SHP77 (cell line): ENCODE data around the gene CHRM1.
A peak's percentile ranks its signal among the peaks of the same experiment; 100 is the strongest.

Experiments
- DNase-seq, 2 experiments: peaks; one replicate each; lab custom pipeline; 2025; lab: John Stamatoyannopoulos, UW

CHRM1 gene

GRCh38 chr11:62905296-62905695 lies 15.9 kb downstream of the CHRM1 start:
- DNase-seq = no peak

GRCh38 chr11:62902932-62903331 lies 18.2 kb downstream of the CHRM1 start:
- no peak for DNase-seq

- DNase-seq = no peak
Observed at GRCh38 chr11:62898027-62898426, 23.1 kb downstream of the CHRM1 start.

GRCh38 chr11:62897311-62897710 lies 23.9 kb downstream of the CHRM1 start:
- DNase-seq = no peak

GRCh38 chr11:62896049-62896448 lies 25.1 kb downstream of the CHRM1 start:
- DNase-seq = no peak

- no peak for DNase-seq
Observed at GRCh38 chr11:62895501-62895900, 25.7 kb downstream of the CHRM1 start.

- no peak for DNase-seq
Observed at GRCh38 chr11:62892077-62892922, 28.9 kb downstream of the CHRM1 start.

- no peak for DNase-seq
Observed at GRCh38 chr11:62889484-62890437, 31.4 kb downstream of the CHRM1 start.

GRCh38 chr11:62889126-62889483 lies 32.1 kb downstream of the CHRM1 start:
- no peak for DNase-seq

- DNase-seq = no peak
Observed at GRCh38 chr11:62888406-62888805, 32.8 kb downstream of the CHRM1 start.

- no peak for DNase-seq
Observed at GRCh38 chr11:62885137-62885750, 35.9 kb downstream of the CHRM1 start.

- DNase-seq = no peak
Observed at GRCh38 chr11:62883673-62884072, 37.5 kb downstream of the CHRM1 start.

- no peak for DNase-seq
Observed at GRCh38 chr11:62882788-62883501, 38.2 kb downstream of the CHRM1 start.

- DNase-seq = no peak
Observed at GRCh38 chr11:62882431-62882749, 38.8 kb downstream of the CHRM1 start.

- peak; percentile 59 to 78 for DNase-seq
Observed at GRCh38 chr11:62881579-62882430, 39.4 kb downstream of the CHRM1 start.

- peak; percentile 71 to 85 for DNase-seq
Observed at GRCh38 chr11:62880803-62881578, 40.2 kb downstream of the CHRM1 start, which contains the start of gene SLC3A2. SLC3A2 (plus strand) TSS chr11:62880896; CDS start chr11:62881024, 128 bp downstream.

- no peak for DNase-seq
Observed at GRCh38 chr11:62880231-62880802, 40.8 kb downstream of the CHRM1 start.

- no peak for DNase-seq
Observed at GRCh38 chr11:62879235-62879978, 41.8 kb downstream of the CHRM1 start.

- no peak for DNase-seq
Observed at GRCh38 chr11:62876712-62877111, 44.5 kb downstream of the CHRM1 start.
